HG03378 (cell line): ENCODE results near the gene NADK.
"Not testable (repeated sequence)": the region's sequence is repeated elsewhere in the genome, so short reads cannot be mapped to it uniquely, and the experiment has no call there.

Source experiments
- ATAC-seq: cut with Tn5 transposase; IDR thresholded peaks from one replicate; pipeline ENCODE4 v1.9.1; 2021; ENCODE audit warnings: mild to moderate bottlenecking, moderate library complexity; ENCODE audit not compliant: unreplicated experiment

The NADK gene

DNA sequence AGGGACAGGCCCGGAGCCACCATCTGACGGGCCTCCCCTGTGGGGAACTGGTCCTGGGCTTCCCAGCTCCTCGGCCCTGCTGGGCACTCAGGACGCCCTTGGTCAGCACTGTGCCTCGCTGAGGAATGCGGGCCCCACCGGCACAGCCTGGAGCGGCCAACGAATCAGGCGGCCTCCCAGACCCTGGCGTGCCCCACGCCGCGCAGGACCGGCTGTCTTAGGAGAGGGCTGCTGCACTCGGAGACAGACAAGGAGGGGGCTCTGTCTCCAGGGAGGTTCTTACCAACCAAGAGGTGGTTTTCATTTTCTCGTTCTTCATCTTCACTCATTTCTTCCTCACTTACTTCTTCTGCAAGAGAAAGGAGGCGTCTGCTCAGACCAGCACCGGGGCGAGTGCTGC is 70.4 kb downstream of the NADK start:
- not testable (repeated sequence) for ATAC-seq

DNA sequence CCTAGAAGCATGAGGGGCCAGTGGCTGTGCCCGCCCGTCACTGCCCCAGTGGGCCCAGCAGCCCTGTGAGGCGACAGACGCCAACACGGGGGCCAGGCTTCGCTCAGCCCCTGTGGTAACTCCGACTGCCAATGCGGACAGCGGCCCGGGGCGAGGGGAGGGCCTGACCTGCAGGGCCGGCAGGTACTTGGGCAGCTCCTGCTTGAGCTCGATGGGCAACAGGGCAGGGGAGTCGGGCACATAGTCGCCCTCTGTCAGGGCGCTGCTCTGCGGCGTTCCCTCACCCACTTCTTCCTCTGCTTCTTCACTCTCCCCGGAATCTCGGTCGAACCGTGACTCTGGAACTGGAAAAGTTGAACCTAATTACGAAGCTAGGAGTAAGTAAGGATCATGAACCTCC is 71.0 kb downstream of the NADK start:
- not testable (repeated sequence) for ATAC-seq

DNA sequence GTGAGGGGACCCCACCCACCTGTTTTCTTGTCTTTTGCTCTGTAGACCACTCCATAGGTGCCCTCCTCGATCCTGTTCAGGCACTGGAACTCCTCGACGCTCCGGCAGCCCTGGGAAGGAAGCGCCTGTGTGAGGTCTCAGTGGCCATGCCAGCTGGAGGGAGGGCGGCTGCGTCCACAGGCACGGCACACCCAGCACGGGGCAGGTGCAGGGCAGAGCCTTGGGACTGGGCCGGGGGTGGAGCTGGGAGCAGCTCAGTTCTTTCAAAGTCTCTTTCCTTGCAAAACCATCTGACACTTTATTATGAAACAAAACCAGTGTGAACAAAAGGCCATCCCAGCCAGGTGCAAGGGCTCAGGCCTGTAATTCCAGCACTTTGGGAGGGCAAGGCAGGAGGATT is 72.6 kb downstream of the NADK start:
- ATAC-seq, result not testable (repeated sequence)

DNA sequence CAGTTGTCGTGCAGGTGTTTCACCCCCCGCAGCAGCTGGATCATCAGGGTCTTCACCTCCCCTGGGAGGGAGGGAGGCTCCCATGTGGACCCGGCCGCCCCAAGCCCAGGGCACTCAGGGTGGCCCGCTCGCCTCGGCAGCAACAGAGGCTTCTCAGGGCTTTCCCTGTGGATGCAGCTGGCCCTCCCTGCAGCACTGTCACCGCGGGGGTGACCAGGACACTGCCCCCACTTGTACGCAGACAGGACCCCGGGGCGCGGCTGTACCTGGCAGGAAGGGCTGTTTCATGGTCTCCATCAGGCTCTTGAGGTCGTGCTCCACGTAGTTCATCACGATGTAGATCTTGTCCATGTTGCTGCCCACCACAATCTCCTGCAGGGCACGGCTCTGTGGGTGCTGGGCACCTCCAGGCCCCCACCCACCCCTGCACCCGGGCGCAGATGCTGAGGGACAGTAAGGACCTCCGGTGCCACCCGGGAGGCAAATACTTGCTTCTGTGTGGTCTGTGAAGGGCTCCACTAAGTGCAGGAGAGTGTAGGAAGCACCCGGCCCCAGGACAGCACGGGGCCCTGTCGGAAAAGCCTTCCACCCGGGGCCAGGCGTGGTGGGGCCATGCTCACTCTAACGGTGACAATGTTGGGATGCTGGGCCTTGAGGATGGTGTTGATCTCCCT is 73.8 kb downstream of the NADK start:
- ATAC-seq, result not testable (repeated sequence)

DNA sequence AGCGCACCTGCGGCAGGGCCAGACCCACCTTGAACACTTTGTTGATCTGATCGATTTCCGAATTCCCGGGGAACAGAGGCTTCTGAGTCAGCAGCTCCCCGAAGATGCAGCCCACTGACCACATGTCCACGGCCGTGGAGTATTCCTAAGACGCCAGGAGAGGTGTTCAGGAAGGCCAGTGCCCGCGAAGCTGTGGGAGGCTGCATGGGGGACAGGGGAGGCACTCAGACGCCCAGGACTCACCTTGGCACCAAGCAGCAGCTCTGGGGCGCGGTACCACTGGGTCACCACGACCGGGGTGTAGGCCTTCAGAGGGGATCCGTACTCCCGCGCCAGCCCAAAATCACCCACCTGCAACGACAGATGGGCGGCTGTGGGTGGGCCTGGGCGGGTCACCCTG is 74.5 kb downstream of the NADK start:
- no peak for ATAC-seq

DNA sequence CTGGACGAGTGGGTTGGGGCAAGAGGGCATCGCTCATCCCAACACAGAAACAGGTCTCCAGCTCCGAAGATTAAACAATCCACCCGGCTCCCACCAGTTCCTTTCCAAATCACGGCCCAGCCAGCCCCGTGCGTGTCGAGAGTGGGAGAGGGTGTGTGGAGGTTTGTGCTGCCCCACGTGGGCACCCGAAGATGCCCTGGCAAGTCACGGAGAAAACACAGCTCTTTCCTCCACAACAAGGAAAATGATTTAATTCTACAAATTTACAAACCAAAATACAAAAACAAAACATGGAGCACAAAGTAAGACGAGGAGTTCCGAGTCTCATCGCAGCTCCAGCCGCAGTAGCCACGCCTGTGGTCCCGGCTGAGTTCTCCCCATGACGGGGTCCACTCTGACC is 75.8 kb downstream of the NADK start:
- not testable (repeated sequence) for ATAC-seq
